PC-9 (cell line): ENCODE results near the gene MED13L. TPM values are rescaled to one million over a fixed set of nuclear protein-coding genes. Genes with fewer than 3 reads are reported as not detected.

ENCODE experiments used
- BruUV-seq: library from RNA; stranded (reverse); fragments of 400-500 nt; replicated peaks from 2 replicates; lab custom pipeline; 2021; lab: Mats Ljungman, UMichigan
- CTCF ChIA-PET: fragments of 300-600 bp; sonication (Branson Sonifier 250); formaldehyde crosslinking; loops from one replicate; lab custom pipeline; 2022; ENCODE audit warnings: antibody characterized with exemption; lab: Charles Lee
- POLR2A ChIA-PET: fragments of 300-600 bp; sonication (Branson Sonifier 250); formaldehyde crosslinking; loops from one replicate; lab custom pipeline; 2022; ENCODE audit warnings: antibody characterized with exemption; ENCODE audit not compliant: unreplicated experiment; lab: Charles Lee
- DNase-seq, 2 experiments: peaks; one replicate each; pipeline versions ENCODE4 v3.0.0 to v3.0.0-alpha.2; 2015 to 2022; ENCODE audit warnings: mixed read lengths in 1 of 2
- H2AFZ ChIP-seq: fragments of 200-600 bp; sonication (generic); 2 replicates; pipeline ENCODE4 v1.8.1; 2017; ENCODE audit warnings: antibody characterized with exemption
- H3F3A ChIP-seq: fragments of 200-600 bp; sonication (generic); 2 replicates; pipeline ENCODE4 v1.8.1; 2017; ENCODE audit warnings: antibody characterized with exemption, mild to moderate bottlenecking, low read depth; ENCODE audit not compliant: insufficient read depth
- H3K27ac ChIP-seq: fragments of 200-600 bp; sonication (generic); 2 replicates; pipeline ENCODE4 v1.6.1; 2016; ENCODE audit warnings: mixed run types
- H3K27me3 ChIP-seq: fragments of 200-600 bp; sonication (generic); 2 replicates; pipeline ENCODE4 v1.6.1; 2016; ENCODE audit warnings: low read depth, mixed run types; ENCODE audit not compliant: insufficient read depth
- H3K36me3 ChIP-seq: fragments of 200-600 bp; sonication (generic); 2 replicates; pipeline ENCODE4 v1.6.1; 2016; ENCODE audit warnings: low read depth, mixed run types
- H3K4me1 ChIP-seq: fragments of 200-600 bp; sonication (generic); replicated peaks from 2 replicates; pipeline ENCODE4 v1.6.1; 2016; ENCODE audit warnings: mixed run types; ENCODE audit not compliant: insufficient read depth
- H3K4me2 ChIP-seq: fragments of 200-600 bp; sonication (generic); 2 replicates; pipeline ENCODE4 v1.6.1; 2017; ENCODE audit warnings: mixed run types
- H3K4me3 ChIP-seq: fragments of 200-600 bp; sonication (generic); 2 replicates; pipeline ENCODE4 v1.6.1; 2016; ENCODE audit warnings: mixed run types
- H3K79me2 ChIP-seq: fragments of 200-600 bp; sonication (generic); 2 replicates; pipeline ENCODE4 v1.6.1; 2017; ENCODE audit warnings: low read depth, mixed run types
- H3K9me2 ChIP-seq: fragments of 200-600 bp; sonication (generic); 2 replicates; pipeline ENCODE4 v1.8.1; 2017; ENCODE audit warnings: mild to moderate bottlenecking; ENCODE audit not compliant: insufficient read depth
- H3K9me3 ChIP-seq: fragments of 200-600 bp; sonication (generic); 2 replicates; pipeline ENCODE4 v1.8.1; 2016; ENCODE audit warnings: low read depth; ENCODE audit not compliant: insufficient read depth
- H4K20me1 ChIP-seq: fragments of 200-600 bp; sonication (generic); 2 replicates; pipeline ENCODE4 v1.8.1; 2017; ENCODE audit not compliant: insufficient read depth
- EZH2 ChIP-seq: fragments of 200-600 bp; sonication (generic); IDR thresholded peaks from 2 replicates; pipeline ENCODE4 v1.8.0; 2017; ENCODE audit warnings: antibody characterized with exemption, low read depth
- intact Hi-C: fragments of 100-400 bp; cut with micrococcal nuclease; formaldehyde crosslinking; loops from one replicate; pipeline ENCODE4 v1.10.0; 2022; ENCODE audit not compliant: unreplicated experiment
- total RNA-seq: library from RNA; stranded (reverse); gene quantifications from 2 replicates; pipeline ENCODE4 v1.2.3, GENCODE V29; 2021
- TF ChIP-seq, protein P1 (sequence below): fragments of 200-600 bp; sonication (generic); conservative IDR thresholded peaks from 2 replicates; pipeline ENCODE4 v1.6.1; 2017; ENCODE audit warnings: mixed run types, antibody characterized with exemption, mild to moderate bottlenecking, moderate library complexity

MED13L gene
- total RNA-seq, 1 experiment from 2014 or later, result 89.5 TPM

DNA sequence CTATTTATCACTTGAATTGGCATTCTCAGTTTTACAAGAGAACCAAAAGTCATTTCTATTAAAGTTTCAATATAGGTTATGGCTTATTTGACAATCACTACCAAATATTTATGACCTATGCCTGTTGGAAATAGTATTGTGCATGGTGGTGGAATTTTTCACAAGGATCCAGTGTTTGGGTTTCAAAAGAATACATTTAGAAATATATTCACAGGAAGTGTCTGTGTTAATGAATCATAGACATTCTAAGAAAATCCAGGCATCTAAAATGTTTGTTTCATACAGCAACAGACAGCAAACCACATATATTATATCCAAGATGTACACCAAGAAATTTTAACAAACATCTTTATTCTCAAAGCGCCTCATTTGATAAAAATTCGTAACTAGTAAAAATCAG, 92.7 kb downstream of the MED13L start:
- TF ChIP-seq EZH2, result no peak
- TF ChIP-seq, protein P1, sequence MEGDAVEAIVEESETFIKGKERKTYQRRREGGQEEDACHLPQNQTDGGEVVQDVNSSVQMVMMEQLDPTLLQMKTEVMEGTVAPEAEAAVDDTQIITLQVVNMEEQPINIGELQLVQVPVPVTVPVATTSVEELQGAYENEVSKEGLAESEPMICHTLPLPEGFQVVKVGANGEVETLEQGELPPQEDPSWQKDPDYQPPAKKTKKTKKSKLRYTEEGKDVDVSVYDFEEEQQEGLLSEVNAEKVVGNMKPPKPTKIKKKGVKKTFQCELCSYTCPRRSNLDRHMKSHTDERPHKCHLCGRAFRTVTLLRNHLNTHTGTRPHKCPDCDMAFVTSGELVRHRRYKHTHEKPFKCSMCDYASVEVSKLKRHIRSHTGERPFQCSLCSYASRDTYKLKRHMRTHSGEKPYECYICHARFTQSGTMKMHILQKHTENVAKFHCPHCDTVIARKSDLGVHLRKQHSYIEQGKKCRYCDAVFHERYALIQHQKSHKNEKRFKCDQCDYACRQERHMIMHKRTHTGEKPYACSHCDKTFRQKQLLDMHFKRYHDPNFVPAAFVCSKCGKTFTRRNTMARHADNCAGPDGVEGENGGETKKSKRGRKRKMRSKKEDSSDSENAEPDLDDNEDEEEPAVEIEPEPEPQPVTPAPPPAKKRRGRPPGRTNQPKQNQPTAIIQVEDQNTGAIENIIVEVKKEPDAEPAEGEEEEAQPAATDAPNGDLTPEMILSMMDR, result no peak
- no peaks in the 10 kb centered on the region for H3K9me2 ChIP-seq
- no peak overlapping the region for H3K4me3 ChIP-seq
- no peak for DNase-seq
- H3K79me2 ChIP-seq, result peaks cover 100% of the 10 kb centered on the region
- H4K20me1 ChIP-seq, result peaks cover 74% of the 10 kb centered on the region
- H3K27me3 ChIP-seq, result no peaks in the 10 kb centered on the region
- no peak overlapping the region for H3K27ac ChIP-seq
- no peaks in the 10 kb centered on the region for H3K36me3 ChIP-seq
- no peak overlapping the region for H3K4me2 ChIP-seq
- BruUV-seq, result no TSS peak
- intact Hi-C loops, result no loop called here
- H3F3A ChIP-seq, result peaks cover 2% of the 10 kb centered on the region; the same call in 1 of the 2 replicates
- POLR2A ChIA-PET, result no interaction called here
- no peaks in the 10 kb centered on the region; the same call in 1 of the 2 replicates for H3K4me1 ChIP-seq
- H2AFZ ChIP-seq, result no peak overlapping the region
- H3K9me3 ChIP-seq, result no peaks in the 10 kb centered on the region
- CTCF ChIA-PET, result no interaction called here

- no peak for TF ChIP-seq EZH2
- TF ChIP-seq, protein P1, result no peak
- no peak for DNase-seq
- no TSS peak for BruUV-seq
- Histone ChIP-seq H3K27ac (no peak overlapping the region), H4K20me1 (peaks cover 74% of the 10 kb centered on the region), H3K9me2 (no peaks in the 10 kb centered on the region), H3K27me3 (no peaks in the 10 kb centered on the region), H3K9me3 (no peaks in the 10 kb centered on the region), H3K79me2 (peaks cover 98% of the 10 kb centered on the region), H3K4me3 (no peak overlapping the region), H3K36me3 (no peaks in the 10 kb centered on the region), H3F3A (peaks cover 7% of the 10 kb centered on the region; the same call in 1 of the 2 replicates), H3K4me1 (no peaks in the 10 kb centered on the region; the same call in 1 of the 2 replicates), H3K4me2 (no peak overlapping the region), H2AFZ (no peak overlapping the region)
- ChIA-PET CTCF (interaction anchor here (0.7 kb wide), 1 partner anchor 18 kb away, joined by 4 read pairs; no protein-coding TSS in a partner anchor), POLR2A (no interaction called here)
- intact Hi-C loops, result no loop called here
Measured at GRCh38 chr12:116183741-116184141, 93.8 kb downstream of the MED13L start.

DNA sequence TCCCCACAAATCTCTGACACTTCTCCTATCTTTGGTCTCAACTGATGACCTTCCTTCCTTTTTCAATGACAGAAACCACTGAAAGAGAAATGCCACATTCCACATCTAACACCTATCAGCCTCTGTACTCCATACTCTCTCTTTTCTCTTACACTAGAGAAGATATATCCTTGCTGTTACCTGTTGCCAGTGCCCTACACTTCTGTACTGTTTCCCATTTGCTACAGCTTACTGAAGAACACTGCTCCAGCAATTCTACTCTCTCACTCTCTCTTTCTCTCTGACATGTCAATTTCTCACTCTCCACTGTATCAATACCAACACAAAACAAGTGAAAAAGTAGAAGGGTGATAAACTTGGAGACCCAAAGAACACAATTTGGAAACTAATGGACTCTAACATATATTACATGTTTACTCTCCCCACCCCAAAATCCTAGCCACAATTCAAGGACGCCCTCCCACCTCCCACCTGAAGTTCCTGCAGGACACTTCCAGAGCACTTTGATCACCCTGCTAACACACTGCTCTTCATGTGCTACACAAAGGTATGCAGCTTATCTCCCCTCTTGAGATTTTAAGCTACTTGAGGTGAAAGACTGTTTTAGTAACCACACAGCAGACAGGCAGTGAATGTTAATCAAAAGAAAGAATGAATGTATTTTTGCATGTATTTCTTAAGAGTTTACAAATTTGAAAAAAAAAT, 95.0 kb downstream of the MED13L start:
- BruUV-seq, result no TSS peak
- H3K36me3 ChIP-seq, result no peaks in the 10 kb centered on the region
- no peaks in the 10 kb centered on the region; the same call in 1 of the 2 replicates for H3K4me1 ChIP-seq
- peaks cover 7% of the 10 kb centered on the region; the same call in 1 of the 2 replicates for H3F3A ChIP-seq
- H3K27me3 ChIP-seq, result no peaks in the 10 kb centered on the region
- H3K79me2 ChIP-seq, result peaks cover 98% of the 10 kb centered on the region
- TF ChIP-seq EZH2, result no peak
- TF ChIP-seq, protein P1, result no peak
- intact Hi-C loops, result no loop called here
- no peak for DNase-seq
- no peak overlapping the region for H2AFZ ChIP-seq
- H3K4me2 ChIP-seq, result no peak overlapping the region
- CTCF ChIA-PET, result no interaction called here
- H3K4me3 ChIP-seq, result no peak overlapping the region
- POLR2A ChIA-PET, result no interaction called here
- peaks cover 73% of the 10 kb centered on the region for H4K20me1 ChIP-seq
- no peaks in the 10 kb centered on the region for H3K9me3 ChIP-seq
- no peaks in the 10 kb centered on the region for H3K9me2 ChIP-seq
- no peak overlapping the region for H3K27ac ChIP-seq
